ENCODE measurements around the gene KRTAP4-9.
"Not testable (repeated sequence)": the region's sequence is repeated elsewhere in the genome, so short reads cannot be mapped to it uniquely, and the experiment has no call there.

The KRTAP4-9 gene

GRCh38 chr17:41105347-41105746, at the start of gene KRTAP4-9:
KRTAP4-9 (plus strand) TSS chr17:41105389; CDS start chr17:41105389, 0 bp downstream.
- DNase-seq (ENCODE audit: low read depth) = not testable (repeated sequence)

GRCh38 chr17:41057547-41057946, 47.6 kb upstream of the KRTAP4-9 start:
- no peak for DNase-seq (ENCODE audit: low read depth)

GRCh38 chr17:41058741-41059140, 46.4 kb upstream of the KRTAP4-9 start:
- DNase-seq (ENCODE audit: low read depth) = no peak

- DNase-seq (ENCODE audit: low read depth) = not testable (repeated sequence)
Measured at GRCh38 chr17:41059276-41060051, 45.7 kb upstream of the KRTAP4-9 start.

GRCh38 chr17:41060052-41060604, 45.1 kb upstream of the KRTAP4-9 start, which contains the start of gene KRTAP2-3:
KRTAP2-3 (minus strand) TSS chr17:41060114; CDS start chr17:41060050, 64 bp downstream.
- DNase-seq (ENCODE audit: low read depth) = no peak

- no peak for DNase-seq (ENCODE audit: low read depth)
Measured at GRCh38 chr17:41061964-41062363, 43.2 kb upstream of the KRTAP4-9 start.

GRCh38 chr17:41063449-41063848, 41.7 kb upstream of the KRTAP4-9 start:
- no peak for DNase-seq (ENCODE audit: low read depth)

- DNase-seq (ENCODE audit: low read depth) = no peak
Measured at GRCh38 chr17:41064301-41064700, 40.9 kb upstream of the KRTAP4-9 start.

GRCh38 chr17:41065016-41065689, 40.0 kb upstream of the KRTAP4-9 start:
- not testable (repeated sequence) for DNase-seq (ENCODE audit: low read depth)

- no peak for DNase-seq (ENCODE audit: low read depth)
Measured at GRCh38 chr17:41065829-41066624, 39.2 kb upstream of the KRTAP4-9 start, which contains the start of gene KRTAP2-4. KRTAP2-4 (minus strand) TSS chr17:41065879; CDS start chr17:41065845, 34 bp downstream.

- no peak for DNase-seq (ENCODE audit: low read depth)
Measured at GRCh38 chr17:41067281-41067680, 37.9 kb upstream of the KRTAP4-9 start.

- no peak for DNase-seq (ENCODE audit: low read depth)
Measured at GRCh38 chr17:41069031-41069430, 36.2 kb upstream of the KRTAP4-9 start.

- no peak for DNase-seq (ENCODE audit: low read depth)
Measured at GRCh38 chr17:41071606-41072360, 33.4 kb upstream of the KRTAP4-9 start.

- DNase-seq (ENCODE audit: low read depth) = no peak
Measured at GRCh38 chr17:41073676-41074075, 31.5 kb upstream of the KRTAP4-9 start.

GRCh38 chr17:41076788-41077187, 28.4 kb upstream of the KRTAP4-9 start:
- no peak for DNase-seq (ENCODE audit: low read depth)

GRCh38 chr17:41082626-41083025, 22.6 kb upstream of the KRTAP4-9 start:
- DNase-seq (ENCODE audit: low read depth) = no peak

- DNase-seq (ENCODE audit: low read depth) = not testable (repeated sequence)
Measured at GRCh38 chr17:41083427-41083826, 21.8 kb upstream of the KRTAP4-9 start.

- not testable (repeated sequence) for DNase-seq (ENCODE audit: low read depth)
Measured at GRCh38 chr17:41084100-41084856, 20.9 kb upstream of the KRTAP4-9 start, which contains the start of gene KRTAP4-7. KRTAP4-7 (plus strand) TSS chr17:41084150; CDS start chr17:41084207, 57 bp downstream.

GRCh38 chr17:41088760-41089352, 16.3 kb upstream of the KRTAP4-9 start:
- DNase-seq (ENCODE audit: low read depth) = not testable (repeated sequence)

GRCh38 chr17:41096055-41096454, 9.1 kb upstream of the KRTAP4-9 start:
- DNase-seq (ENCODE audit: low read depth) = no peak
